Skeletal muscle tissue (tissue), 4 donors: ENCODE data around the gene CYBB. TPM values are rescaled to one million over a fixed set of nuclear protein-coding genes. Genes with fewer than 3 reads are reported as not detected.

Experiments used
- H3K27ac ChIP-seq: one replicate; pipeline ENCODE4 v1.7.0; 2013; ENCODE audit warnings: mild to moderate bottlenecking, low read depth, low read length, inconsistent platforms
- H3K27me3 ChIP-seq, 3 donors: one replicate each; pipeline ENCODE4 v1.7.0; 2013; ENCODE audit warnings: low read length in 3 of 3; ENCODE audit not compliant: control insufficient read depth in 3 of 3, insufficient read depth in 3 of 3
- H3K36me3 ChIP-seq, 3 donors: one replicate each; pipeline ENCODE4 v1.7.0; 2013; ENCODE audit warnings: low read length in 3 of 3; ENCODE audit not compliant: control insufficient read depth in 3 of 3, insufficient read depth in 3 of 3
- H3K4me1 ChIP-seq, 3 donors: one replicate each; pipeline ENCODE4 v1.7.0; 2013; ENCODE audit warnings: low read length in 3 of 3, mild to moderate bottlenecking in 3 of 3; ENCODE audit not compliant: control insufficient read depth in 3 of 3, insufficient read depth in 3 of 3
- H3K4me3 ChIP-seq, 3 donors: one replicate each; pipeline ENCODE4 v1.7.0; 2013; ENCODE audit warnings: low read length in 3 of 3
- H3K9ac ChIP-seq, 3 donors: one replicate each; pipeline ENCODE4 v1.7.0; 2013; ENCODE audit warnings: low read length in 3 of 3, mild to moderate bottlenecking in 3 of 3, moderate library complexity in 2 of 3, low read depth in 1 of 3
- H3K9me3 ChIP-seq, 3 donors: one replicate each; pipeline ENCODE4 v1.7.0; 2013; ENCODE audit warnings: low read length in 3 of 3; ENCODE audit not compliant: control insufficient read depth in 3 of 3
- total RNA-seq: library from RNA; depleted of rRNA; stranded (reverse); fragments of >200 nt; gene quantifications from one replicate; pipeline ENCODE4 v1.2.3, GENCODE V29; 2014
- donor health status: Osteomylitis.

Gene CYBB
- total RNA-seq, 1 donor from 2014 or later = 41.2 TPM

DNA sequence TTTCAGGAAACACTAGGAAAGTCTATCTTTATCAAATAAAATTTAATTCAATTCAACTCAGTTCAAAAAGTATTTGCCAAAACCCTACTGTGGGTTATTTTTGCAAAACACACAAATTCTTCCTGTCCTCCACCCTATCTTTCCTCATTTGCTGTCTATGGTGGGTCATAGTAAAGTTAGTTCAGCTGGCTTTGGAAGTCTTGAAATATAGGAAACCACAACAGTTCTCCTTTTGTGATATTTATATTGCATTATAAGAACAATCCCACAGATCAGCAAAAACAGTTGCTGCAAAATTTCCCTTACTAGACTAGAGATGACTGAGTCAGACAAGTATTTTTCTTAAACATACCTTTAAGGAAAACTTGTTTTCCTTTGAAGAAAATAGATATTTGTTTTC, 22.2 kb downstream of the CYBB start:
- Histone ChIP-seq H3K9ac (no peak overlapping the region), H3K27me3 (no peaks in the 10 kb centered on the region), H3K36me3 (no peaks in the 10 kb centered on the region), H3K9me3 (no peaks in the 10 kb centered on the region), H3K4me1 (no peaks in the 10 kb centered on the region), H3K4me3 (no peak overlapping the region), H3K27ac (no peak overlapping the region)

DNA sequence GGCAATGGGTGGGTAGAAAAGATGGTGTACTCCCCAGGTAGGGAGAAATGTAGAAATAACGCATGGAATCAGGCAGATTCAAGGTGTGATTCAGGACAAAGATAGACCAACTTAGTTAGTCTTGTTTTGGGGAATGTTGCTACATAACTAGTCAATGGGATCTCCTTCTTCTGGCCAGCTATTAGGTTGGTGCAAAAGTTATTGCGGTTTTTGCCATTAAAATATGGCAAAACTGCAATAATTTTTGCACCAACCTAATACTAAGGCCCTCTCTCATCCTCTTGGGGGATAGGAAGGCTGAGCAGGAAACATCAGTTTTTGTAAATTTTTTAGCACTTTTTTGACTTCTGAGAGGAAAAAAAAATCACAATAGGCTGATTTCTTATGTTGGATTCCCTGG, 23.2 kb downstream of the CYBB start:
- no peaks in the 10 kb centered on the region for H3K9me3 ChIP-seq
- no peak overlapping the region for H3K27ac ChIP-seq
- no peaks in the 10 kb centered on the region for H3K36me3 ChIP-seq
- H3K4me1 ChIP-seq = no peaks in the 10 kb centered on the region
- no peak overlapping the region for H3K9ac ChIP-seq
- H3K27me3 ChIP-seq = no peaks in the 10 kb centered on the region
- no peak overlapping the region for H3K4me3 ChIP-seq

- no peaks in the 10 kb centered on the region for H3K9me3 ChIP-seq
- peaks cover 0 to 3% (median 0%) of the 10 kb centered on the region in 3 donors for H3K27me3 ChIP-seq
- no peak overlapping the region for H3K9ac ChIP-seq
- no peak overlapping the region for H3K27ac ChIP-seq
- no peaks in the 10 kb centered on the region for H3K4me1 ChIP-seq
- no peaks in the 10 kb centered on the region for H3K36me3 ChIP-seq
- H3K4me3 ChIP-seq = no peak overlapping the region
Measured at GRCh38 chrX:37809970-37810369, 30.1 kb downstream of the CYBB start.

GRCh38 chrX:37812110-37812509, 32.3 kb downstream of the CYBB start:
- no peak overlapping the region for H3K27ac ChIP-seq
- no peaks in the 10 kb centered on the region for H3K36me3 ChIP-seq
- no peaks in the 10 kb centered on the region for H3K9me3 ChIP-seq
- H3K9ac ChIP-seq = no peak overlapping the region
- no peaks in the 10 kb centered on the region for H3K4me1 ChIP-seq
- H3K4me3 ChIP-seq = no peak overlapping the region
- peaks cover 0 to 8% (median 0%) of the 10 kb centered on the region in 3 donors for H3K27me3 ChIP-seq

GRCh38 chrX:37813570-37813969, 33.7 kb downstream of the CYBB start:
- H3K4me1 ChIP-seq = no peaks in the 10 kb centered on the region
- H3K9ac ChIP-seq = no peak overlapping the region
- no peak overlapping the region for H3K27ac ChIP-seq
- H3K36me3 ChIP-seq = no peaks in the 10 kb centered on the region
- H3K9me3 ChIP-seq = no peaks in the 10 kb centered on the region
- H3K4me3 ChIP-seq = no peak overlapping the region
- peaks cover 0 to 11% (median 0%) of the 10 kb centered on the region in 3 donors for H3K27me3 ChIP-seq

DNA sequence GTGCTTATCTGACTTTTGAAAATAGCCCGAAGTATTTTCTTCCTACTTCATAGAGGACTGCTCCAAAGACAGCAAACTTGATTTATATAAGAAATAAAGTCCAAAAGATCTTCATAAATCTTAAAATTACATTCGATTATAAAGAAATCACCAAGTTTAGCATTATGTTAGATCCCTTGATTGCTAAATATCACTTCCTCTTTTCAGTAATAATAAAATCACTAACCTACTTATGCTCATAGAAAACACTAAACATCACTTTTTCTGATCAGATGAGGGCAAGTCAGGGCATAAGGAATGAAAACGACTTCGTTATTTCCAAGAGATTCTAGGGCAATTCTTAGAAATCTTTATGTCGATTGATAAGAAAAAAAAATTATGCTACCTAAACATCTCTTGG, 35.5 kb downstream of the CYBB start:
- Histone ChIP-seq H3K27ac (no peak overlapping the region), H3K4me1 (no peaks in the 10 kb centered on the region), H3K27me3 (peaks cover 0 to 13% (median 0%) of the 10 kb centered on the region in 3 donors)

GRCh38 chrX:37816766-37817165, 36.9 kb downstream of the CYBB start:
- peaks cover 0 to 12% (median 0%) of the 10 kb centered on the region in 3 donors for H3K27me3 ChIP-seq
- H3K27ac ChIP-seq = no peak overlapping the region
- no peak overlapping the region for H3K4me3 ChIP-seq
- no peaks in the 10 kb centered on the region for H3K36me3 ChIP-seq
- H3K4me1 ChIP-seq = no peaks in the 10 kb centered on the region
- H3K9me3 ChIP-seq = no peaks in the 10 kb centered on the region
- H3K9ac ChIP-seq = no peak overlapping the region

More for the DNA sequence above, 35.5 kb downstream of the CYBB start:
- H3K9me3 ChIP-seq = no peaks in the 10 kb centered on the region
- H3K36me3 ChIP-seq = no peaks in the 10 kb centered on the region
- H3K4me3 ChIP-seq = no peak overlapping the region
- H3K9ac ChIP-seq = no peak overlapping the region

- no peaks in the 10 kb centered on the region for H3K36me3 ChIP-seq
- no peaks in the 10 kb centered on the region for H3K9me3 ChIP-seq
- peaks cover 0 to 12% (median 0%) of the 10 kb centered on the region in 3 donors for H3K27me3 ChIP-seq
- H3K9ac ChIP-seq = no peak overlapping the region
- no peak overlapping the region for H3K27ac ChIP-seq
- H3K4me3 ChIP-seq = no peak overlapping the region
- H3K4me1 ChIP-seq = no peaks in the 10 kb centered on the region
Measured at GRCh38 chrX:37817176-37817575, 37.3 kb downstream of the CYBB start.

- Histone ChIP-seq H3K27ac (no peak overlapping the region), H3K4me1 (no peaks in the 10 kb centered on the region), H3K4me3 (no peak overlapping the region), H3K9me3 (no peaks in the 10 kb centered on the region), H3K36me3 (no peaks in the 10 kb centered on the region), H3K9ac (no peak overlapping the region), H3K27me3 (peaks cover 0 to 12% (median 0%) of the 10 kb centered on the region in 3 donors)
Measured at GRCh38 chrX:37817579-37817978, 37.7 kb downstream of the CYBB start.

GRCh38 chrX:37818031-37818430, 38.2 kb downstream of the CYBB start:
- no peak overlapping the region for H3K27ac ChIP-seq
- H3K4me1 ChIP-seq = no peaks in the 10 kb centered on the region
- no peaks in the 10 kb centered on the region for H3K36me3 ChIP-seq
- H3K4me3 ChIP-seq = no peak overlapping the region
- peaks cover 0 to 12% (median 0%) of the 10 kb centered on the region in 3 donors for H3K27me3 ChIP-seq
- H3K9ac ChIP-seq = no peak overlapping the region
- H3K9me3 ChIP-seq = no peaks in the 10 kb centered on the region

DNA sequence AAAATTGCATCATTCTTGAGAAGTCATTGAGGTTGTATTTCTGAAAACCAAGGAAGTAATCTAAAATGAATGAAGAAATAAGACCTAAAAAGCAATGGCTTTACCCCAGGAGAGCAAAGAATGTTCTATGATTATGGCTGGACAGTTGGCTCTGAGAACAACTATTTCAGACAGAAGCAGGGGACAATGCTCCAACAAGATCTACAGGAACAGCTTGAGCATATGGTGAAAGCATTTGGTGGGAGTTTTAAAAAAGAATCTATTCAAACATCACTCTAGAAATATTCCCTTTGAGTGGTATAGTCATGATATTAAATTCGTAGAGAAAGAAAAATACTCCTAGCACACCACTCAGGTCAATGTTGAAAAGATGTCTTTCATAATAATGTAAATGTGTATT, 40.8 kb downstream of the CYBB start:
- Histone ChIP-seq H3K36me3 (no peaks in the 10 kb centered on the region), H3K4me1 (no peaks in the 10 kb centered on the region), H3K9ac (no peak overlapping the region), H3K27me3 (peaks cover 0 to 12% (median 0%) of the 10 kb centered on the region in 3 donors), H3K27ac (no peak overlapping the region), H3K4me3 (no peak overlapping the region), H3K9me3 (no peaks in the 10 kb centered on the region)
